WTC11 (cell line): ENCODE measurements around the gene ANP32B. TPM values are rescaled to one million over a fixed set of nuclear protein-coding genes. Genes with fewer than 3 reads are reported as not detected.

Experiments used
- ATAC-seq: fragments of 200-7000 bp; cut with Tn5 transposase; 2 replicates; pipeline ENCODE4 v1.10.0; 2021; ENCODE audit warnings: mild to moderate bottlenecking, moderate library complexity
- CTCF ChIA-PET: fragments of 300-600 bp; sonication (Branson Sonifier 250); formaldehyde crosslinking; loops from one replicate; lab custom pipeline; 2021; ENCODE audit warnings: antibody characterized with exemption; lab: Charles Lee
- POLR2A ChIA-PET: fragments of 350-600 bp; sonication (Branson Sonifier 250); formaldehyde crosslinking; loops from one replicate; lab custom pipeline; 2021; ENCODE audit warnings: antibody characterized with exemption; lab: Charles Lee
- DNase-seq: peaks from one replicate; pipeline ENCODE4 v3.0.0; 2021; ENCODE audit warnings: low spot score
- H3K27ac Mint-ChIP-seq: 2 replicates; pipeline ENCODE4 v1.8.0; 2021; ENCODE audit warnings: mixed read lengths
- H3K27me3 Mint-ChIP-seq: 2 replicates; pipeline ENCODE4 v1.8.0; 2021; ENCODE audit warnings: low read depth, mild to moderate bottlenecking, moderate library complexity, mixed read lengths
- H3K36me3 Mint-ChIP-seq: 2 replicates; pipeline ENCODE4 v1.8.0; 2021; ENCODE audit warnings: mixed read lengths
- H3K4me1 Mint-ChIP-seq: 2 replicates; pipeline ENCODE4 v1.8.0; 2022; ENCODE audit warnings: mixed read lengths
- H3K4me3 Mint-ChIP-seq: 2 replicates; pipeline ENCODE4 v1.8.0; 2021; ENCODE audit warnings: mild to moderate bottlenecking, moderate library complexity, mixed read lengths
- H3K9me3 Mint-ChIP-seq: 2 replicates; pipeline ENCODE4 v1.8.0; 2021; ENCODE audit warnings: mixed read lengths
- GTF2I ChIP-seq: fragments of 250-450 bp; sonication (Bioruptor Pico); conservative IDR thresholded peaks from 2 replicates; pipeline ENCODE4 v1.4.0; 2021; ENCODE audit warnings: mild to moderate bottlenecking
- HMGA2 ChIP-seq: fragments of 250-450 bp; sonication (Bioruptor Pico); IDR thresholded peaks from 2 replicates; pipeline ENCODE4 v1.4.0; 2021; ENCODE audit warnings: mild to moderate bottlenecking, moderate library complexity
- IRF2 ChIP-seq: sonication (generic); formaldehyde crosslinking; IDR thresholded peaks from 2 replicates; pipeline ENCODE4 v1.8.0; 2022; ENCODE audit warnings: low read depth, missing genetic modification reagents, borderline replicate concordance
- MYBL2 ChIP-seq: sonication (generic); formaldehyde crosslinking; IDR thresholded peaks from 2 replicates; pipeline ENCODE4 v1.8.1; 2023; ENCODE audit warnings: mild to moderate bottlenecking, moderate library complexity, missing genetic modification reagents
- NFATC4 ChIP-seq: fragments of 250-450 bp; sonication (Bioruptor Pico); IDR thresholded peaks from 2 replicates; pipeline ENCODE4 v1.9.0; 2021; ENCODE audit warnings: mild to moderate bottlenecking
- NR1H2 ChIP-seq: sonication (generic); formaldehyde crosslinking; IDR thresholded peaks from 2 replicates; pipeline ENCODE4 v1.9.0; 2021; ENCODE audit warnings: mild to moderate bottlenecking, moderate library complexity, missing genetic modification reagents
- NR2C2 ChIP-seq: sonication (generic); formaldehyde crosslinking; IDR thresholded peaks from 2 replicates; pipeline ENCODE4 v1.8.0; 2022; ENCODE audit warnings: mild to moderate bottlenecking, missing genetic modification reagents
- NR3C1 ChIP-seq: sonication (generic); formaldehyde crosslinking; conservative IDR thresholded peaks from 2 replicates; pipeline ENCODE4 v1.8.1; 2023; ENCODE audit warnings: low read depth, mild to moderate bottlenecking, missing genetic modification reagents
- PRRX2 ChIP-seq: fragments of 250-450 bp; sonication (Bioruptor Pico); IDR thresholded peaks from 2 replicates; pipeline ENCODE4 v1.8.0; 2021; ENCODE audit warnings: mild to moderate bottlenecking
- RORB ChIP-seq: fragments of 250-450 bp; sonication (Bioruptor Pico); IDR thresholded peaks from 2 replicates; pipeline ENCODE4 v1.9.0; 2021; ENCODE audit warnings: mild to moderate bottlenecking
- TEAD1 ChIP-seq: sonication (generic); formaldehyde crosslinking; IDR thresholded peaks from 2 replicates; pipeline ENCODE4 v1.8.0; 2022; ENCODE audit warnings: mild to moderate bottlenecking, missing genetic modification reagents
- total RNA-seq: library from RNA; stranded (reverse); gene quantifications from 3 replicates; pipeline ENCODE4 v1.2.3, GENCODE V29; 2021
- TF ChIP-seq, protein P1 (sequence below): fragments of 250-450 bp; sonication (Bioruptor Pico); IDR thresholded peaks from 2 replicates; pipeline ENCODE4 v1.9.0; 2021; ENCODE audit warnings: moderate library complexity, mild to moderate bottlenecking, inconsistent platforms, borderline replicate concordance
- TF ChIP-seq, protein P2 (sequence below): sonication (generic); formaldehyde crosslinking; IDR thresholded peaks from 2 replicates; pipeline ENCODE4 v1.8.0; 2022; ENCODE audit warnings: mild to moderate bottlenecking, missing genetic modification reagents
- TF ChIP-seq, protein P3 (sequence below): sonication (generic); formaldehyde crosslinking; IDR thresholded peaks from 2 replicates; pipeline ENCODE4 v1.8.1; 2023; ENCODE audit warnings: mild to moderate bottlenecking, moderate library complexity, missing genetic modification reagents
- TF ChIP-seq, protein P4 (sequence below): fragments of 250-450 bp; sonication (Bioruptor Pico); IDR thresholded peaks from 2 replicates; pipeline ENCODE4 v1.8.0; 2021; ENCODE audit warnings: mild to moderate bottlenecking
- TF ChIP-seq, protein P5 (sequence below): fragments of 250-450 bp; sonication (Bioruptor Pico); IDR thresholded peaks from 2 replicates; pipeline ENCODE4 v1.9.0; 2021; ENCODE audit warnings: mild to moderate bottlenecking, borderline replicate concordance
- TF ChIP-seq, protein P6 (sequence below): sonication (generic); formaldehyde crosslinking; IDR thresholded peaks from 2 replicates; pipeline ENCODE4 v1.8.0; 2022; ENCODE audit warnings: mild to moderate bottlenecking, missing genetic modification reagents
- TF ChIP-seq, protein P7 (sequence below): sonication (generic); formaldehyde crosslinking; IDR thresholded peaks from 2 replicates; pipeline ENCODE4 v1.8.1; 2023; ENCODE audit warnings: mild to moderate bottlenecking, missing genetic modification reagents, moderate library complexity
- TF ChIP-seq, protein P8 (sequence below): sonication (generic); formaldehyde crosslinking; IDR thresholded peaks from 2 replicates; pipeline ENCODE4 v1.8.1; 2022; ENCODE audit warnings: mild to moderate bottlenecking, moderate library complexity, missing genetic modification reagents

ANP32B gene
- total RNA-seq, 1 experiment from 2014 or later: 150 TPM

DNA sequence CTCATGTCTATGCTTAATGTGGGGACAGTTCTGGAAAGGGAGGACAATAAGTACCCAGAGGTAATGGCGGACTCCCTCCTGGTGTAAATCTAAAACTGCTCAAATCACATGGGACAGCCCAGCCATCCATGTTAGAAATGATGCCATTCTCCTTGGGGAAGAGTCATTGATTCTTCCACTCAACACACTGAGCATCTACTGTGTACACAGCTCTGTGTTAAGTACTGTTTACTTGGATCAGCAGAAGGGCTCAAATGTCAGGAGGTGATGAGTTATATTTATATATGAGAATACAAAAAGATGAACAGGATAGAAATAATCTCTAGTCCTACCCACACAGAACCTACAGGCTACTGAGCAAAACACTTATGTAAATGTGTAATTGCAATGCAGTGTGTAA lies 41.6 kb downstream of the ANP32B start (continued):
- TF ChIP-seq, protein P1, sequence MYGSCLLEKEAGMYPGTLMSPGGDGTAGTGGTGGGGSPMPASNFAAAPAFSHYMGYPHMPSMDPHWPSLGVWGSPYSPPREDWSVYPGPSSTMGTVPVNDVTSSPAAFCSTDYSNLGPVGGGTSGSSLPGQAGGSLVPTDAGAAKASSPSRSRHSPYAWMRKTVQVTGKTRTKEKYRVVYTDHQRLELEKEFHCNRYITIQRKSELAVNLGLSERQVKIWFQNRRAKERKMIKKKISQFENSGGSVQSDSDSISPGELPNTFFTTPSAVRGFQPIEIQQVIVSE (CRISPR knock-in tag): no peak
- TF ChIP-seq RORB (CRISPR knock-in tag) (no peak), GTF2I (CRISPR knock-in tag) (no peak), NR1H2 (CRISPR knock-in tag) (no peak)
- TF ChIP-seq, protein P2, sequence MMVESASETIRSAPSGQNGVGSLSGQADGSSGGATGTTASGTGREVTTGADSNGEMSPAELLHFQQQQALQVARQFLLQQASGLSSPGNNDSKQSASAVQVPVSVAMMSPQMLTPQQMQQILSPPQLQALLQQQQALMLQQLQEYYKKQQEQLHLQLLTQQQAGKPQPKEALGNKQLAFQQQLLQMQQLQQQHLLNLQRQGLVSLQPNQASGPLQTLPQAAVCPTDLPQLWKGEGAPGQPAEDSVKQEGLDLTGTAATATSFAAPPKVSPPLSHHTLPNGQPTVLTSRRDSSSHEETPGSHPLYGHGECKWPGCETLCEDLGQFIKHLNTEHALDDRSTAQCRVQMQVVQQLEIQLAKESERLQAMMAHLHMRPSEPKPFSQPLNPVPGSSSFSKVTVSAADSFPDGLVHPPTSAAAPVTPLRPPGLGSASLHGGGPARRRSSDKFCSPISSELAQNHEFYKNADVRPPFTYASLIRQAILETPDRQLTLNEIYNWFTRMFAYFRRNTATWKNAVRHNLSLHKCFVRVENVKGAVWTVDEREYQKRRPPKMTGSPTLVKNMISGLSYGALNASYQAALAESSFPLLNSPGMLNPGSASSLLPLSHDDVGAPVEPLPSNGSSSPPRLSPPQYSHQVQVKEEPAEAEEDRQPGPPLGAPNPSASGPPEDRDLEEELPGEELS: no peak
- TF ChIP-seq, protein P3, sequence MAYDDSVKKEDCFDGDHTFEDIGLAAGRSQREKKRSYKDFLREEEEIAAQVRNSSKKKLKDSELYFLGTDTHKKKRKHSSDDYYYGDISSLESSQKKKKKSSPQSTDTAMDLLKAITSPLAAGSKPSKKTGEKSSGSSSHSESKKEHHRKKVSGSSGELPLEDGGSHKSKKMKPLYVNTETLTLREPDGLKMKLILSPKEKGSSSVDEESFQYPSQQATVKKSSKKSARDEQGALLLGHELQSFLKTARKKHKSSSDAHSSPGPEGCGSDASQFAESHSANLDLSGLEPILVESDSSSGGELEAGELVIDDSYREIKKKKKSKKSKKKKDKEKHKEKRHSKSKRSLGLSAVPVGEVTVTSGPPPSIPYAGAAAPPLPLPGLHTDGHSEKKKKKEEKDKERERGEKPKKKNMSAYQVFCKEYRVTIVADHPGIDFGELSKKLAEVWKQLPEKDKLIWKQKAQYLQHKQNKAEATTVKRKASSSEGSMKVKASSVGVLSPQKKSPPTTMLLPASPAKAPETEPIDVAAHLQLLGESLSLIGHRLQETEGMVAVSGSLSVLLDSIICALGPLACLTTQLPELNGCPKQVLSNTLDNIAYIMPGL (CRISPR knock-in tag): no peak
- TF ChIP-seq, protein P4, sequence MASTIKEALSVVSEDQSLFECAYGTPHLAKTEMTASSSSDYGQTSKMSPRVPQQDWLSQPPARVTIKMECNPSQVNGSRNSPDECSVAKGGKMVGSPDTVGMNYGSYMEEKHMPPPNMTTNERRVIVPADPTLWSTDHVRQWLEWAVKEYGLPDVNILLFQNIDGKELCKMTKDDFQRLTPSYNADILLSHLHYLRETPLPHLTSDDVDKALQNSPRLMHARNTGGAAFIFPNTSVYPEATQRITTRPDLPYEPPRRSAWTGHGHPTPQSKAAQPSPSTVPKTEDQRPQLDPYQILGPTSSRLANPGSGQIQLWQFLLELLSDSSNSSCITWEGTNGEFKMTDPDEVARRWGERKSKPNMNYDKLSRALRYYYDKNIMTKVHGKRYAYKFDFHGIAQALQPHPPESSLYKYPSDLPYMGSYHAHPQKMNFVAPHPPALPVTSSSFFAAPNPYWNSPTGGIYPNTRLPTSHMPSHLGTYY (CRISPR knock-in tag): no peak
- TF ChIP-seq, protein P5, sequence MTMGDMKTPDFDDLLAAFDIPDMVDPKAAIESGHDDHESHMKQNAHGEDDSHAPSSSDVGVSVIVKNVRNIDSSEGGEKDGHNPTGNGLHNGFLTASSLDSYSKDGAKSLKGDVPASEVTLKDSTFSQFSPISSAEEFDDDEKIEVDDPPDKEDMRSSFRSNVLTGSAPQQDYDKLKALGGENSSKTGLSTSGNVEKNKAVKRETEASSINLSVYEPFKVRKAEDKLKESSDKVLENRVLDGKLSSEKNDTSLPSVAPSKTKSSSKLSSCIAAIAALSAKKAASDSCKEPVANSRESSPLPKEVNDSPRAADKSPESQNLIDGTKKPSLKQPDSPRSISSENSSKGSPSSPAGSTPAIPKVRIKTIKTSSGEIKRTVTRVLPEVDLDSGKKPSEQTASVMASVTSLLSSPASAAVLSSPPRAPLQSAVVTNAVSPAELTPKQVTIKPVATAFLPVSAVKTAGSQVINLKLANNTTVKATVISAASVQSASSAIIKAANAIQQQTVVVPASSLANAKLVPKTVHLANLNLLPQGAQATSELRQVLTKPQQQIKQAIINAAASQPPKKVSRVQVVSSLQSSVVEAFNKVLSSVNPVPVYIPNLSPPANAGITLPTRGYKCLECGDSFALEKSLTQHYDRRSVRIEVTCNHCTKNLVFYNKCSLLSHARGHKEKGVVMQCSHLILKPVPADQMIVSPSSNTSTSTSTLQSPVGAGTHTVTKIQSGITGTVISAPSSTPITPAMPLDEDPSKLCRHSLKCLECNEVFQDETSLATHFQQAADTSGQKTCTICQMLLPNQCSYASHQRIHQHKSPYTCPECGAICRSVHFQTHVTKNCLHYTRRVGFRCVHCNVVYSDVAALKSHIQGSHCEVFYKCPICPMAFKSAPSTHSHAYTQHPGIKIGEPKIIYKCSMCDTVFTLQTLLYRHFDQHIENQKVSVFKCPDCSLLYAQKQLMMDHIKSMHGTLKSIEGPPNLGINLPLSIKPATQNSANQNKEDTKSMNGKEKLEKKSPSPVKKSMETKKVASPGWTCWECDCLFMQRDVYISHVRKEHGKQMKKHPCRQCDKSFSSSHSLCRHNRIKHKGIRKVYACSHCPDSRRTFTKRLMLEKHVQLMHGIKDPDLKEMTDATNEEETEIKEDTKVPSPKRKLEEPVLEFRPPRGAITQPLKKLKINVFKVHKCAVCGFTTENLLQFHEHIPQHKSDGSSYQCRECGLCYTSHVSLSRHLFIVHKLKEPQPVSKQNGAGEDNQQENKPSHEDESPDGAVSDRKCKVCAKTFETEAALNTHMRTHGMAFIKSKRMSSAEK (CRISPR knock-in tag): no peak

DNA sequence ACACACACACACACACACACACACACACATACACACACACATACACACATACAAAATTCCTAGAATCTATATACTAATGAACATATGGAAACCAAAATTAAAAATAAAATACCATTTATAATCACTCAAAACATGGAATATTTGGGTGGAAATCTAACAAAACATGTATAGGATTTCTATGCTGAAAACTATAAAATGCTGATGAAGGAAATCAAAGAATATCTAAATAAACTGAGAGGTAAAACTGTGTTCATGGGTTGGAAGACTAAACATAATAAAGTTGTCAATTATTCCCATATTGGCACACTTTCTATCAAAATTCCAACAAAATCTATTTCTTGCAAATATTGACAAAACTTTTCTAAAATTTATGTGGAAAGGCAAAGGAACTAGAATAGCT lies 48.0 kb downstream of the ANP32B start:
- TF ChIP-seq TEAD1 (CRISPR knock-in tag) (no peak), PRRX2 (no peak), HMGA2 (CRISPR knock-in tag) (no peak), IRF2 (CRISPR knock-in tag) (no peak), NR2C2 (CRISPR knock-in tag) (no peak), NFATC4 (no peak), MYBL2 (CRISPR knock-in tag) (no peak), NR3C1 (CRISPR knock-in tag) (no peak)
- TF ChIP-seq, protein P6, sequence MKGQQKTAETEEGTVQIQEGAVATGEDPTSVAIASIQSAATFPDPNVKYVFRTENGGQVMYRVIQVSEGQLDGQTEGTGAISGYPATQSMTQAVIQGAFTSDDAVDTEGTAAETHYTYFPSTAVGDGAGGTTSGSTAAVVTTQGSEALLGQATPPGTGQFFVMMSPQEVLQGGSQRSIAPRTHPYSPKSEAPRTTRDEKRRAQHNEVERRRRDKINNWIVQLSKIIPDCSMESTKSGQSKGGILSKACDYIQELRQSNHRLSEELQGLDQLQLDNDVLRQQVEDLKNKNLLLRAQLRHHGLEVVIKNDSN: no peak
- TF ChIP-seq, protein P7, sequence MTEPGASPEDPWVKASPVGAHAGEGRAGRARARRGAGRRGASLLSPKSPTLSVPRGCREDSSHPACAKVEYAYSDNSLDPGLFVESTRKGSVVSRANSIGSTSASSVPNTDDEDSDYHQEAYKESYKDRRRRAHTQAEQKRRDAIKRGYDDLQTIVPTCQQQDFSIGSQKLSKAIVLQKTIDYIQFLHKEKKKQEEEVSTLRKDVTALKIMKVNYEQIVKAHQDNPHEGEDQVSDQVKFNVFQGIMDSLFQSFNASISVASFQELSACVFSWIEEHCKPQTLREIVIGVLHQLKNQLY (CRISPR knock-in tag): no peak
- TF ChIP-seq, protein P4 (CRISPR knock-in tag): no peak
- TF ChIP-seq, protein P8, sequence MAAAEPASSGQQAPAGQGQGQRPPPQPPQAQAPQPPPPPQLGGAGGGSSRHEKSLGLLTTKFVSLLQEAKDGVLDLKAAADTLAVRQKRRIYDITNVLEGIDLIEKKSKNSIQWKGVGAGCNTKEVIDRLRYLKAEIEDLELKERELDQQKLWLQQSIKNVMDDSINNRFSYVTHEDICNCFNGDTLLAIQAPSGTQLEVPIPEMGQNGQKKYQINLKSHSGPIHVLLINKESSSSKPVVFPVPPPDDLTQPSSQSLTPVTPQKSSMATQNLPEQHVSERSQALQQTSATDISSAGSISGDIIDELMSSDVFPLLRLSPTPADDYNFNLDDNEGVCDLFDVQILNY (CRISPR knock-in tag): no peak
- Mint-ChIP-seq H3K4me1 (no peaks in the 10 kb centered on the region), H3K4me3 (no peak overlapping the region), H3K27ac (no peak overlapping the region), H3K9me3 (no peaks in the 10 kb centered on the region), H3K36me3 (no peaks in the 10 kb centered on the region), H3K27me3 (peaks cover 14% of the 10 kb centered on the region)
- DNase-seq (no peak), ATAC-seq (no peak)
- CTCF ChIA-PET: no interaction called here
- POLR2A ChIA-PET: no interaction called here
